ENCODE measurements around the gene SLC44A4.
"Not testable (repeated sequence)": the region's sequence is repeated elsewhere in the genome, so short reads cannot be mapped to it uniquely, and the experiment has no call there.

SLC44A4 gene

DNA sequence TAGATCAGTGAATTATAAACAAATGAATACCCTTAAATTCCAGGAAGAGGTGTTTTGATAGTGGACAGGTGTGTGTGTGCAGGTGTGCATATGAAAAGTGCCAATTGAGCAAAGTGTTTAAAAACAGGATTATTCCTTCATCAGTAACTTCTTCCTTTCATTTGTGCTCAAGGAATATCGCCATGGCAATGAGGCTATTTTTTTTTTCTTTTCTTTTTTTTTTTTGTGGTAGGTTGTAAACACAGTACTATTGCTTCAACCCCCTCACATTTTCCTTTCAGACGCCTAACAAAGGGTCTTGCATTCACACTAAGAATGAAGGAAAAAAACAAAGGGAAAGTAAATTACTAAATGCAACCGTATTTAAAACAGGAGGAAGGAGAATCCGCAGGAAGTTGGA lies 53.2 kb downstream of the SLC44A4 start:
- DNase-seq, result no peak

DNA sequence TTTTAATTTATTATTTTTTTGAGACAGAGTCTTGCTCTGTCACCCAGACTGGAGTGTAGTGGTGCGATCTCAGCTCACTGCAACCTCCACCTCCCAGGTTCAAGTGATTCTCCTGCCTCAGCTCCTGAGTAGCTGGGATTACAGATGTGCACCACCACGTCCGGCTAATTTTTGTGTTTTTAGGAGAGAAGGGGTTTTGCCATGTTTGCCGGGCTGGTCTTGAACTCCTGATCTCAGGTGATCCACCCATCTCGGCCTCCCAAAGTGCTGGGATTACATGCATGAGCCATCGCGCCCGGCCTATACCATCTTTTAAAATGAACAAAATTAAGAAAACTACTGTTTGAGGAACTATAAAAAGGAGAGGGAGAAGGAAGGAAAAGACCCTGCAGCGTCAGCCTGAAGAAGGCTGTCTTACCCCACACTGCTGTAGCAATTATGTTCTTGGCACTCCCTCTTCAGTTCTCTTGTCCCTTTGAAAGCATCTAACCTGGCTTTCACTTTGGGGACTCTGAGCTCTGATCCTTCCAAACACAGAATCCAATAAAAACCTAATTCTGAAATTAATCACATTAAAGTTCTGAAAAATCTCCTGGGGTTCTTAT lies 55.1 kb downstream of the SLC44A4 start:
- peak; percentile 48 for DNase-seq

DNA sequence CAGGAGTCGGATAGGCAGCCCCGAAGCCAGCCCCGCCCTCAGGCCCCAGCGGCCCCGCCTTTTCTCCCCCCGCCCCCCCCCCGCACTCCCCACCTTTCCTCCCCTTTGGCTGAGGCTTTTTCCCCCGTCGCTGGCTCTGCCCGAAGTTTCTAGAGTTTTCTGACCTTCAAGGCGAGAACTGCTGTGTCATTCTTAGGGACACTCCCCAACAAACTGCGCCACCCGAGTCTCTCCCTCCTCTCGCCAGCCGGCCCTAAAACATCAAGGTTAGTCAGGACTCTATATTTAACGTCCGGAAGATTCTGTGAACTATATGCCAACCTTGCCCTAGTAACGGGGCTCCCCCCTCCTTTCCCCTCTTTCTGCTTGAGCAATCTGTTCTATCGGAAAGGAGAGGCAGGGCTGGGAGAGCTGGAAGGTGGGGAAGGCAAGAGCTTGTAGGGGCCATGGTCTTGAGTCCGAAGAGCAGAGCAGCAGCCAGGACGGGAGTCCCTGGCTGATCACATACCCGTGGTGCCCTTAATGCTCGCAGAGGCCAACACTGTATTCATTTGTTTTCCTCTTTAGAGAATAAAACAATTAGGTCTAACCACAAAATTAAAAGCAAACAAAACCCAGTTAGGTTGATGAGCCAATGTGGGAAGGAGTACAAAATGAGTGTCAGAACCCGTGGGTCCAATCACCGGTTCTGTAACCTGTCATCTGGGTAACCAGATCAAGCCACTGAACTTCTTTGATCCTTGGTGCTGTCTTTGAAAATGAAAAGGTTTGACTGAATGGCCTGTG lies 56.6 kb downstream of the SLC44A4 start:
- DNase-seq, result peak; percentile 92

DNA sequence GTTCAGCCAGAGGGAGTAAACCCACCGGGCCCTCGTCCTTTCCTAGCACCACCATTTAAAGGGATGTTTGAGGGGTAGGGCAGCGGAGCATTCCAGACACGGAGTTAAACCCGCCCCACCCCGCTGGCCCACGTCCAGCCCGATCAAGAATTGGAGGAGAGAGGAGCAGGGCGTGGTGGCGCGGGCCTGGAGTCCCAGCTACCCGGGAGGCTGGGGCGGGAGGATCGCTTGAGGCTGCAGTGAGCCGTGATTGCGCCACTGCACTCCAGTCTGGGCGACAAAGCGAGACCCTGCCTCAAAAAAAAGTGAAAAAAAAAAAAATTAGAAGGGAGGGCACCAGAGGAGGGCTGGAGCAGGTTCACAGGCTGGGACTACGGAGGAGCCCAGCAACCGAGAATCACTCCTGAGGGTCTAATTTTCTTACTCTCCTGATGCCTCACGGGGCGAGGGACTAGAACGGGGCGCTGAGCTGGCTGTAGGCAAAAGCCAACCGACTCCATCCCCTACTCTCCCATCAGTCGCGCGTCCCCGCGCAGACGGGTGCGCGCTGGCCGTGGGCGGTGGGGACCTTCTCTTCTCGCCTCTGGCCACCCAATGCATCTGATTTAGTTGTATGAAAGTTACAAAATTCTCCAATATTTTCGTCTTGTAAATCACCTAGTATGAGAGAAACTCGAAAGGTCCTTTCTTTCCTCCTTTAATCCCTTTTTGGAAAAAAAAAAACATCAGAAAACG lies 57.3 kb downstream of the SLC44A4 start:
- DNase-seq, result peak; percentile 72

DNA sequence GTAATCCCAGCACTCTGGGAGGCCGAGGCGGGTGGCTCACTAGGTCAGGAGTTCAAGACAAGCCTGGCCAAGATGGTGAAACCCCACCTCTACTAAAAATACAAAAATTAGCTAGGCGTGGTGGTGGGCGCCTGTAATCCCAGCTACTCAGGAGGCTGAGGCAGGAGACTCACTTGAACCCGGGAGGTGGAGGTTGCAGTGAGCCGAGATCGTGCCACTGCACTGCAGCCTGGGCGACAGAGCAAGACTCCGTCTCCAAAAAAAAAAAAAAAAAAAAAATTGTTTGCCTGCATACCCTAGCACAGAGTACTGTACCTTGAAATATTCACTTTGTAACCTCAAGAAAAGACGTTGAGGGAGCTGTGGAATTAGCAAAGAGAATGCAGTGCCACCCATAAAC lies 58.4 kb downstream of the SLC44A4 start:
- not testable (repeated sequence) for DNase-seq

DNA sequence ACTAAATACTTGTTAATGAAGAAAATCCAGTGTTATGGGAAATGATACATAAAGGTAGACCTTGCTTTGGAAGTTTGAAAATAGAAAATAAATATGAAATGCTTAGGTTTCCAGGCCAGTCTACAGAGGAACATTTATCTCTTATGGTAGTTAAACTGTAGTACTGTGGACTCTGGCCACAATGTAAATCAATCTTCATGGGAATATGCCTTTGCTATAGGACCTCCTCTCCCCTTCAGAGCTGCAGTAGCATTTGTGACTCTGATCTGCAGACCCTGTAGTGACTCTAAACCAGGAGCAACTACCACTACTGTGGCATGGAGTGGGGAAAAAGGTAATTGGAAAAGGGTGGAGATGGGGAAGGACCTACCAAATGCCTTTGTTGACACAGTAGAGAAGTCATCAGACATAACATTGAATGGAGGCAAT lies 58.9 kb downstream of the SLC44A4 start:
- DNase-seq, result no peak

DNA sequence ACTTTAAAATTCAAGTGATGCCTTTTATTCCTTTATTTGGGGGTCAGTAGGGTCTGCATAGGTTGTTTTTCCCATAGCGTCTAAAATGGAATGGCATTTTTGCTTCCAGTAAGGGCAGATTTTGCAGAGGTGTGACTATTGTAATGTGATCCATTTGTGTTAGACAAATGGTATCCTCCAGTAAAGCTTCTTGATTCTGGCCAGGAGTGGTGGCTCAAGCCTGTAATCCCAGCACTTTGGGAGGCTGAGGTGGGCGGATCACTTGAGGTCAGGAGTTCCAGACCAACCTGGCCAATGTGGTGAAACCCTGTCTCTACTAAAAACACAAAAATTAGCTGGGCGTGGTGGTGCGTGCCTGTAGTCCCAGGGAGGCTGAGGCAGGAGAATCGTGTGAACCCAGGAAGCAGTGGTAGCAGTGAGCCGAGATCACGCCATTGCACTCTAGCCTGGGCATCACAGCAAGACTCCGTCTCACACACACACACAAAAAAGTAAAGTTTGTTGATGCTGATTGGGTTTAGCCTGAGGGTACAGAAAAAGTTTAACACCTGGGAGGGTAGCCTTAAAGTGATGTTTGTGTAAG lies 60.8 kb downstream of the SLC44A4 start:
- not testable (repeated sequence) for DNase-seq

DNA sequence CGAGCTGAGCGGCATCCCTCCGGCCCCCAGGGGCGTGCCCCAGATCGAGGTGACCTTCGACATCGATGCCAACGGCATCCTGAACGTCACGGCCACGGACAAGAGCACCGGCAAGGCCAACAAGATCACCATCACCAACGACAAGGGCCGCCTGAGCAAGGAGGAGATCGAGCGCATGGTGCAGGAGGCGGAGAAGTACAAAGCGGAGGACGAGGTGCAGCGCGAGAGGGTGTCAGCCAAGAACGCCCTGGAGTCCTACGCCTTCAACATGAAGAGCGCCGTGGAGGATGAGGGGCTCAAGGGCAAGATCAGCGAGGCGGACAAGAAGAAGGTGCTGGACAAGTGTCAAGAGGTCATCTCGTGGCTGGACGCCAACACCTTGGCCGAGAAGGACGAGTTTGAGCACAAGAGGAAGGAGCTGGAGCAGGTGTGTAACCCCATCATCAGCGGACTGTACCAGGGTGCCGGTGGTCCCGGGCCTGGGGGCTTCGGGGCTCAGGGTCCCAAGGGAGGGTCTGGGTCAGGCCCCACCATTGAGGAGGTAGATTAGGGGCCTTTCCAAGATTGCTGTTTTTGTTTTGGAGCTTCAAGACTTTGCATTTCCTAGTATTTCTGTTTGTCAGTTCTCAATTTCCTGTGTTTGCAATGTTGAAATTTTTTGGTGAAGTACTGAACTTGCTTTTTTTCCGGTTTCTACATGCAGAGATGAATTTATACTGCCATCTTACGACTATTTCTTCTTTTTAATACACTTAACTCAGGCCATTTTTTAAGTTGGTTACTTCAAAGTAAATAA lies 61.5 kb downstream of the SLC44A4 start:
- DNase-seq, result peak; percentile 56

DNA sequence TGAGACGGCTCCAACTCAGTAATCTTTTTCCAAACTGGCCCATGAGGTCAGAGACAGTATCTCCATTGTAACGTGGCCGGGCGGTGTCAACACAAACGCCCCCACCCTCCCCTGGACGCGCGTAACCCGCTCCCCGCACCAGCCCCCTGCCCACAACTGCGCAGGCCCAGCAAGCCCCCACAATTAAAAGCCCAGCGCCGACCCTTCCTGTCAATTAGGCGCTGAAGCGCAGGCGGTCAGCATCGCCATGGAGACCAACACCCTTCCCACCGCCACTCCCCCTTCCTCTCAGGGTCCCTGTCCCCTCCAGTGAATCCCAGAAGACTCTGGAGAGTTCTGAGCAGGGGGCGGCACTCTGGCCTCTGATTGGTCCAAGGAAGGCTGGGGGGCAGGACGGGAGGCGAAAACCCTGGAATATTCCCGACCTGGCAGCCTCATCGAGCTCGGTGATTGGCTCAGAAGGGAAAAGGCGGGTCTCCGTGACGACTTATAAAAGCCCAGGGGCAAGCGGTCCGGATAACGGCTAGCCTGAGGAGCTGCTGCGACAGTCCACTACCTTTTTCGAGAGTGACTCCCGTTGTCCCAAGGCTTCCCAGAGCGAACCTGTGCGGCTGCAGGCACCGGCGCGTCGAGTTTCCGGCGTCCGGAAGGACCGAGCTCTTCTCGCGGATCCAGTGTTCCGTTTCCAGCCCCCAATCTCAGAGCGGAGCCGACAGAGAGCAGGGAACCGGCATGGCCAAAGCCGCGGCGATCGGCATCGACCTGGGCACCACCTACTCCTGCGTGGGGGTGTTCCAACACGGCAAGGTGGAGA lies 63.6 kb downstream of the SLC44A4 start, which contains the start of the genes HSPA1A and HSPA1L:
TSS of gene HSPA1A (plus strand) at position 519 of the 814 bp plus-strand sequence. CDS start at position 733, 214 bp downstream.
TSS of gene HSPA1L (minus strand) at position 259 of the 814 bp plus-strand sequence. CDS start 3,311 bp downstream, outside the sequence.
- DNase-seq, result peak; percentile 97

DNA sequence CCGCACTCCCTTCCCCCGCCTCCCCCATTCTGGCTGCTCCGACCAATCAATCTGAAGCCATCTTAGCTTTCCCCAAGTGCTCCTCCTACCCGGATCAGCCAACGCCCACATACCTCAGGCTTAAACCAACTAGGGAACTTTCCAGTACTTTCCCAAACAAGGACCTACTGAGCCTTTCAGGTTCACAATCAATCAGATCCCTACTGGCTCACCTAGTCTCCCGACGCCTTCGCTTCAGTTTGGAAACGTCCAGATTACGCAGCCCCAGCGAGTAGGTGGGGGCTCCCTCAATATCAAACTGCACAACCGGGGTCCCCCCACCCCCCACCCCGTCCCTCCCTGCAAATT lies 64.1 kb downstream of the SLC44A4 start:
- peak; percentile 98 for DNase-seq

DNA sequence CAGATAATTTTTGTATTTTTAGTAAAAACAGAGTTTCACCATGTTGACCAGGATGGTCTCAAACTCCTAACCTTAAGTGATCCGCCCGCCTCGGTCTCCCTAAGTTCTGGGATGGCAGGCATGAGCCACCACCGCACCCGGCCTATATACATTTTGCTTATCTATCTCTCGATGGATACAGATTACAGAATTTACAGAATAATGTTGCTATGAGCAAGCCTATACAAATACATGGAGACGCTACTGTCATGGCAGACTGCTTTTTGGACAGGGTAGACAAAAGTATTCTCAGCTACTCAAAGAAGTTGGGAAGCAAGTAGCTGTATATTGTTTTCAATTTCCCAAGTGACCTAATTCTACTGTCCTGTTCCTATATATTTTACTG lies 65.3 kb downstream of the SLC44A4 start:
- no peak for DNase-seq
